Mesodermal cell (in vitro differentiated cells): ENCODE results near the gene ZNF518B.

ENCODE experiments used
- H3K27ac ChIP-seq: 2 replicates; pipeline ENCODE4 v1.7.0; 2013; ENCODE audit warnings: mild to moderate bottlenecking, low read depth, low read length, moderate library complexity; ENCODE audit not compliant: severe bottlenecking
- H3K36me3 ChIP-seq: 2 replicates; pipeline ENCODE4 v1.7.1; 2013; ENCODE audit warnings: mild to moderate bottlenecking, low read length, moderate library complexity; ENCODE audit not compliant: control insufficient read depth, insufficient read depth
- H3K4me1 ChIP-seq: one replicate; pipeline ENCODE4 v1.7.1; 2013; ENCODE audit warnings: mild to moderate bottlenecking, low read length; ENCODE audit not compliant: insufficient read depth, control insufficient read depth, poor library complexity, severe bottlenecking
- H3K4me3 ChIP-seq: 2 replicates; pipeline ENCODE4 v1.7.0; 2013; ENCODE audit warnings: low read length, control low read depth, mild to moderate bottlenecking; ENCODE audit not compliant: insufficient read depth, poor library complexity, severe bottlenecking; ENCODE audit errors: extremely low read depth
- H3K9me3 ChIP-seq: 2 replicates; pipeline ENCODE4 v1.7.1; 2013; ENCODE audit warnings: mild to moderate bottlenecking, low read length, moderate library complexity; ENCODE audit not compliant: control insufficient read depth
- WGBS, 2 experiments: methylation state at CpG; one replicate each; pipeline ENCODE4 v1.1.5; 2013; ENCODE audit warnings: missing lambda C conversion rate in 2 of 2; ENCODE audit not compliant: insufficient coverage in 2 of 2; 5-methylcytosine and 5-hydroxymethylcytosine counted together

Gene ZNF518B

DNA sequence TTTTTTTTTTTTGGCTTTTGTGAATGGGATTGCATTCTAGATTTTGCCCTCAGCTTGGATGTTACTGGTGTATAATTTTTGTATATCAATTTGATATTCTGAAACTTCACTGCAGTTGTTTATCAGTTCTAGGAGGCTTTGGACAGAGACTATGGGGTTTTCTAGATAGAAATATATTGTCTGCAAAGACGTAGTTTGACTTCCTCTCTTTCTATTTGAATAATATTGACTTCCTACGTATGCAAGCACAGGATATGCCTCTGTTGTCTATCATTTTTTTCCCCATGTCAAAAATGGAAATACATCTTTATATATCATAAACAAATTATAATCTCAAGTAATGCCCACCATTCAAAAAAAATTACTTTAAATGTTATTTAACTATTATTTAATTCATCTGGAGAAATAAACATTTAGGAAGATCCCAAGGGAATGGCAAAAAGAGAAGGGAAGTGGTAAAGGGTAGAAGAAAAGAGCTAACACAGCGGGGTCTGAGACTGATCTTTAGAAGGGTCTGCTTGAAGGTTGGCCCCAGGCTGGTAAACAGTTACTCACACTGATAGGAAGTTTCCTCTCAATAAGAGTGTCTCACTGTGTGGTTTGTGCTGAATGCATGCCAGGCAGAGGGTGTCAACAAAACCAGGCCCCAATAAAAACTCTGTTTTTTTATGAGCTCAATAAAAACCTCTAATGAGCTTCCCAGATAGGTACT, 35.7 kb downstream of the ZNF518B start:
- Histone ChIP-seq H3K4me3 (no peak overlapping the region), H3K9me3 (peaks cover 6% of the 10 kb centered on the region), H3K36me3 (no peaks in the 10 kb centered on the region), H3K27ac (no peak overlapping the region), H3K4me1 (no peaks in the 10 kb centered on the region)
- WGBS, 2 experiments: 77 to 100% methylated on average over 1 of the region's 3 CpGs

DNA sequence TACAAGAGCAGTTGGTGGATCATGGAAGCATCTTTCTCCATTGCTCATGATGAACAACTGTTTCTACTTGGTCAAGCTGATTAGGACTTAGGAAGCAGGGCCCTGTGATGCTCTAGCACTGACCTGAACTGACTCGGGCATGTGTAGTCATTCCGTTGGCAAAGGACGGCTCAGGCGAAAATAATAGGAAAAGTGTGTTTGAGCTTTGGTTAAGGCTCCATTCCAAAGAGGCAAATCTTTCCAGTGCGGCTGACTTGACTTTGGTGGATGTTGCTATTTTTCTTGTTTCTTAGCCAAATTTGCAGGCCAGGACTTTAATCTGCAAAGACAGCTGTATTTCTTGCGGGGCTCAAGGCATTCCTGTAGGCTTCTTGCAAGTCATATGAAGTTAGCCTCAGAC, 39.5 kb downstream of the ZNF518B start:
- Histone ChIP-seq H3K4me3 (no peak overlapping the region), H3K27ac (no peak overlapping the region), H3K4me1 (no peaks in the 10 kb centered on the region), H3K9me3 (peaks cover 6% of the 10 kb centered on the region), H3K36me3 (no peaks in the 10 kb centered on the region)
- 95 to 100% methylated on average over 6 of the region's 6 CpGs for WGBS, 2 experiments

DNA sequence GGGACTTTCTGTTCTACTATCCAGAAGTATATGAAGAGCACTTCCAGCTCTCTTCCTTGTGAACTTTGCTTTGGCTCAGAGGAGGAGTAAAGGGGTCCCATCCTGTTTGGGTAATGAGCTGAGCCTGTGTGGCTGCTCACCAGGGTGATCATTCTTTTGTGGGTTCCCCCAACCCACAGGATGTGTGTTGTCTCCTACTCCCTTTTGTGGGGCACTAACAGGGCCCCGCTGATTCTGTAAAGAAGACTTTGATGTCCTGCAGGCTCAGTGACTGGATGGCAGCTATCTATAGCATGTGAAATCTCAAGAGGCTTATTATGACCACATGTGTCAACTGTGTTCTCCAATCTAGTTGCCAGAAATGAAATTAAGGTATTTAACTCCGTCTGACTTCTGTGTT, 40.8 kb downstream of the ZNF518B start:
- Histone ChIP-seq H3K36me3 (no peaks in the 10 kb centered on the region), H3K4me3 (no peak overlapping the region), H3K9me3 (peaks cover 6% of the 10 kb centered on the region), H3K27ac (no peak overlapping the region), H3K4me1 (no peaks in the 10 kb centered on the region)
- 100% methylated on average over 1 to 2 of the region's 2 CpGs for WGBS, 2 experiments

DNA sequence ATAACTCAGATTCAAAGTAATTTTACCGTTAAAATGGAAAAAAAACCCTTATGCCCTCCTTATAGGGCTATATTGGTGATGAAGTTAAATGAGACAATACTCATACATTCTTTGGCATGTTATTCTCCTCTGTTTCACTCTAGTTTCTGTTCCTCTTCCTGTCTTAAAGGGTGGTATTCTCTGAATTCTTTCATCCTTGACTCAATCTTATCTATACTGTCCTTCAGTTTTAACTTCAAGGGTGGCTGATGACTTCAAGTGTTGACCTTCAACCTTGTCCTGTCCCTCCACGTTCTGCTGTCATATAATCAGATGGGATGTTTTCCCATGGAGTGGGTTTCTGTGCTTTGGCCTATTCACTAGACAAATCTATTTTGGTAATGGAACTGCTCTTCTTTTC, 44.0 kb downstream of the ZNF518B start:
- Histone ChIP-seq H3K9me3 (no peaks in the 10 kb centered on the region), H3K36me3 (no peaks in the 10 kb centered on the region), H3K27ac (no peak overlapping the region), H3K4me3 (no peak overlapping the region), H3K4me1 (no peaks in the 10 kb centered on the region)
- WGBS, 2 experiments: no CpG with 5 or more reads among the region's 2 CpGs

DNA sequence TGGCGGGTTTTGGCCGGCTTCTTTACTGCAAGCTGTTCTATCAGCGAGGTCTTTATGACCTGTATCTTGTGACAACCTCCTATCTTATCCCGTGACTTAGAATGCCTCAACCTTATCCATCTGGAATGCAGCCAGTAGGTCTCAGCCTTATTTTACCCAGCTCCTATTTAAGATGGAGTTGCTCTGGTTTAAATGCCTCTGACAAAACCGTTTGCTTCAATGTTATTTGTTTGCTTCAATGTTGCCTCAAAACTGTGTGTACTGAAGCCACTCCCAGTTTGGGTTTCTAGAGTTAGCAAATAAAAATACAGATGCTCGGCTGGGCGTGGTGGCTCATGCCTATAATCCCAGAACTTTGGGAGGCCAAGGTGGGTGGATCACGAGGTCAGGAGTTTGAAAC, 51.6 kb downstream of the ZNF518B start:
- Histone ChIP-seq H3K4me3 (no peak overlapping the region), H3K4me1 (no peaks in the 10 kb centered on the region), H3K27ac (no peak overlapping the region), H3K36me3 (no peaks in the 10 kb centered on the region), H3K9me3 (no peaks in the 10 kb centered on the region)
- WGBS, 2 experiments: 85 to 95% methylated on average over 6 to 7 of the region's 8 CpGs

DNA sequence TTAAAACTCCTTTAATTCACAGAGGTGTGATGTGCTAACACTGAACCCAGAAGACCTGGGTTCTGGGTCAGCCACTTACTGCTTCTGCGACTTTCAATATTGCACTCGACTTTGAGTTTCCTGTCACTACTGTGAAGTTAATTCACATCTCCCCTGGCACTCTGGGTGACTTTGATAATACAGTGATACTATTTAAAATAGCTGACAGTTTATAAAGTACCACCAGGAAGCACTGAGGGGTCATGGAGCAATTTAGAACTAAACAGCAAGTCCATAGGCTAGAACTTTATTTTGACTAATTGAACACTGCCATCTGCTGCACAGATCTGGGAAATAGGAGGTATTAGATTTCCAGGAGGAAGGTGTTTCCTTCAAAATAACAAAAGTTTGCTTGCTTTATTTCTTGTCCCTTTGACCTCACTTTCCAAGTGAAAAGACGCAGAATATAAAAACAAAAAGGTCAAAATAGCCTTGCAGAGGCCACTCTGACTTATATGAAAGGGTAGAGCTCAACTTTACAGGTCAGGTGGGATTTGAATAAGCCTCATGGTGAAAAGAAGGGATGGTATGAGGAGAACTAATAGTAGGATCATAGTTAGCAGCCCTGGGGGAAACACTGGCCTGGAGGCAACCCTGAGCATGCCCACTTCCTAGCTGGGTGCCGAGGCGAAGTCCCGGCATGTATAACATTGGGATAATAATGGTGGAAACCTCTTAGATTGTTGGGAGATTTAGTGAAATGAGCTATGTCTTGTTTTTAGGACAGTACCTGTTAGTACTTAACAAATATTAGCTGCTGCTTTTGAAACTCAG, 53.4 kb downstream of the ZNF518B start:
- WGBS, 2 experiments: 92 to 100% methylated on average over 2 of the region's 6 CpGs
- H3K4me1 ChIP-seq: no peaks in the 10 kb centered on the region
- no peak overlapping the region for H3K27ac ChIP-seq
- H3K36me3 ChIP-seq: no peaks in the 10 kb centered on the region
- H3K9me3 ChIP-seq: no peaks in the 10 kb centered on the region
- no peak overlapping the region for H3K4me3 ChIP-seq

DNA sequence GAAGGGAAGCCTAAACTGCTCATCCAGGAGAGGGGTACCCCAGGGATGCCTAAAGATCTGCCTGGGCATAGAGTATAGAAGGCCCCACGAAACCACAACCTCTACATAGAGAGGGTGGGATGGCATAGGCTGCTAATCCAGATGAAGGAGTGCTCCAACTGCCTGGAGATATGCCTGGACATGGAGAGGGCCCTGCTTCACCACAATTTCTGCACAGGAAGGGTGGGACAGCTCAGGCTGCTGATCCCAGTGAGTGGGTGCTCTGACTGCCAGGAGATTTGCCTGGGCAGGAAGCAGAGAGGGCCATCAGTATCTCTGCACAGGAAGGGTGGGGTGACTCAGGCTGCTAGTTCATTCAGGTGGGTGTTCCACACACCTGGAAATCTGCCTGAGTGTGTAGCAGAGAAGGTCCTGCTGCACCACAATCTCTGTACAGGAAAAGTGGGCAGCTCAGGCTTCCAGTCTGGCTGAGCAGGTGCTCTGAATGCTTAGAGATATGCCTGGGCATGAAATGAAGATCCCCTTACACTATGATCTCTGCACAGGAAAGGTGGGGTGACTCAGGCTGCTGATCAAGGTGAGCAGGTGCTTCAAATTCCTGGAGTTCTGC, 61.1 kb downstream of the ZNF518B start:
- no CpG with 5 or more reads among the region's 1 CpG for WGBS, 2 experiments
- no peaks in the 10 kb centered on the region for H3K36me3 ChIP-seq
- no peak overlapping the region for H3K4me3 ChIP-seq
- H3K4me1 ChIP-seq: no peaks in the 10 kb centered on the region
- H3K27ac ChIP-seq: no peak overlapping the region
- no peaks in the 10 kb centered on the region for H3K9me3 ChIP-seq
